Measurements from ENCODE around the gene SOHLH1. TPM values are rescaled to one million over a fixed set of nuclear protein-coding genes. Genes with fewer than 3 reads are reported as not detected.

SOHLH1 gene, protein sequence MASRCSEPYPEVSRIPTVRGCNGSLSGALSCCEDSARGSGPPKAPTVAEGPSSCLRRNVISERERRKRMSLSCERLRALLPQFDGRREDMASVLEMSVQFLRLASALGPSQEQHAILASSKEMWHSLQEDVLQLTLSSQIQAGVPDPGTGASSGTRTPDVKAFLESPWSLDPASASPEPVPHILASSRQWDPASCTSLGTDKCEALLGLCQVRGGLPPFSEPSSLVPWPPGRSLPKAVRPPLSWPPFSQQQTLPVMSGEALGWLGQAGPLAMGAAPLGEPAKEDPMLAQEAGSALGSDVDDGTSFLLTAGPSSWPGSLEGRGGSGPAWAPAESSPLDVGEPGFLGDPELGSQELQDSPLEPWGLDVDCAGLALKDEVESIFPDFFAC
- not detected for total RNA-seq
- long read RNA-seq = 0 reads

DNA sequence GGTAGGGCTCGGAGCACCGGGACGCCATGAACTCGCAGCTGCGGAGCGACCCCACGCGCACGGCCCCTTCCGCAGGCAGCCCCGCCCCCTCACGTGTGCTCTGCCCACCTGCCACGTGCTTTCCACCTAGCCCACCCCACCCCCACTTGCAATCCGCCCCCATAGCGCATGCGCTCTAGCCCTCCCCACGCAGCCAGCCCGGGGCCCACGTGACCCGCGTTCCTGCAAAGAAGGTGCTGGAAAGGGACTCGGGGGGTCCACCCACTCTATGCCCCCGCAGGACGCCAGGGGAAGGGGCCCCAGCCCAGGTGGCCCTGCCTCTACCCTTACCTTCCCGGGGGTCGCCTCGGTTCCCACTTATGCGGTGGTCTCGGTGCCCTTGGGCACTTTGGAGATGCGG is at the start of gene SOHLH1:
SOHLH1 (minus strand) TSS at position 42 of the 400 bp plus-strand sequence; CDS start at position 28, 14 bp downstream.
- Histone ChIP-seq H3K9me3 (no peaks in the 10 kb centered on the region), H3K4me3 (no peak within 1 kb of the TSS), H3K27me3 (peaks cover 36% of the 10 kb centered on the region), H3K27ac (no peak within 1 kb of the TSS), H3K4me1 (no peaks in the 10 kb centered on the region), H3K36me3 (no peaks in the 10 kb centered on the region)
- DNase-seq (no peak), ATAC-seq (no peak)
- intact Hi-C loops (cut with DNase I) = no loop called here
- TF ChIP-seq CTCF (IDR thresholded peaks at IDR 0.05) = no peak

DNA sequence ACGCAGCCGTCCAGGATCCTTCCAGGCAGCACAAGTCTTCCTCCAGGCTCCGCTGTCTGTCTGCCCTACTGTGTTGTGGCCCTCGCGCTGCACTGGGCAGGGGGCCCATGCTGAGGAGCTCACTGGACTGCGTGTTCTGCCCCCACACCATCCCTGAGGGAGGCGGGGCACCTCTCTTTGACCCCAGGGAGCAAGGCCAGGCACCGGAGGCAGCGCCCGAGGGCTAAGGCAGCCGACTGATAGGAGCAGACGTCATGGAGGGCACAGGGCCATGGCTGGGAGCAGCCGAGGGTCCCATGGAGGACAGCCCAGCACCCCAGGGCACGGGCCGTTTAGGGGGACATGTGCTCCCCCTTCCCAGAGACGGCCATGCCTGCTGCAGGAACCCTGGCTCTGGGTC is 49.4 kb upstream of the SOHLH1 start:
- DNase-seq (no peak), ATAC-seq (no peak)
- Histone ChIP-seq H3K4me1 (no peaks in the 10 kb centered on the region), H3K36me3 (no peaks in the 10 kb centered on the region), H3K27ac (no peak overlapping the region), H3K4me3 (no peak overlapping the region), H3K9me3 (no peaks in the 10 kb centered on the region), H3K27me3 (peaks cover 5% of the 10 kb centered on the region)
- no peak for TF ChIP-seq CTCF (IDR thresholded peaks at IDR 0.05)
- intact Hi-C loops (cut with DNase I) = no loop called here

DNA sequence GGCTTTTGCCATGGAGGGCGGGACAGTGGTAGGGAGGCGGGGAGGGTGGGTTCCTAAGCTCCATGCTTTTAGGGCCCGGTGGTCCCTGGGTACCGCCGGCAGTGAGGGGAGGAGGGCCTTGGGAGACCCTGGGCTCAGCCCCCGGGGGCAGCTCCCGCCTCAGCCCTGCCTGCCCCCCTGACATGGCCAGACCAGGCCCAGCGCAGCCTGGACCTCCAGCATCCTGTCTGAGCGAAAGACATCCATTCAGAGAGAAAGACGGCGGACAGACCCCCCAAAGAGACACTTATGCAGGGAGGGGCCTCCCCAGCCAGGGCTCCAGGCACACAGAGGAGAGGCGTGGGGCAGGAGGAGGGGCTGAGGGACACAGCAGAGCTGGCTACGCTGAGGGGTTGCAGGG is 48.0 kb upstream of the SOHLH1 start:
- H3K27ac ChIP-seq = no peak overlapping the region
- TF ChIP-seq CTCF (IDR thresholded peaks at IDR 0.05) = no peak
- no peaks in the 10 kb centered on the region for H3K36me3 ChIP-seq
- no peaks in the 10 kb centered on the region for H3K4me1 ChIP-seq
- H3K27me3 ChIP-seq = peaks cover 5% of the 10 kb centered on the region
- no peaks in the 10 kb centered on the region for H3K9me3 ChIP-seq
- intact Hi-C loops (cut with DNase I) = no loop called here
- H3K4me3 ChIP-seq = no peak overlapping the region
- DNase-seq (no peak), ATAC-seq (no peak)

DNA sequence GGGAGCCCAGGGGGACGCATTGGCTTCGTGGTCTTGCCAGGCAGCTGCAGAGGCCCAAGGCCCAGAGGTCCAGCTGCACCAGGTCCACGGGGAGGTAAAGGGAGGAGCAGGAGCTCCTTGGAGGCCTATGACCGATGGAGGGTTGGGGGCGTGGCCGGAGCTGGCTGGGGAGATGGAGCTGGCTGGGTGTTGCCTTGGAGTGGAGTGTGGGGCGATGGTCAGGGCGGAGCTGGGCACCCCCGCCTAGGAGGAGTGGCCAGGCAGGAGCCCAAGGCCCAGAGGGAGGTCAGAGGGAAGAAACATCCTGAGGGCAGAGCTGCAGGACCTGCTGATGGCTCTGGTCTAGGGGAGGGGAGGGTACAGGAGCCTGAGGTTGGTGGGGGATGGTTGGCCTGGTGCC is 47.3 kb upstream of the SOHLH1 start:
- Histone ChIP-seq H3K4me1 (no peaks in the 10 kb centered on the region), H3K36me3 (no peaks in the 10 kb centered on the region), H3K9me3 (no peaks in the 10 kb centered on the region), H3K27me3 (peaks cover 5% of the 10 kb centered on the region), H3K4me3 (no peak overlapping the region), H3K27ac (no peak overlapping the region)
- no peak for TF ChIP-seq CTCF (IDR thresholded peaks at IDR 0.05)
- ATAC-seq (no peak), DNase-seq (no peak)
- intact Hi-C loops (cut with DNase I) = no loop called here

DNA sequence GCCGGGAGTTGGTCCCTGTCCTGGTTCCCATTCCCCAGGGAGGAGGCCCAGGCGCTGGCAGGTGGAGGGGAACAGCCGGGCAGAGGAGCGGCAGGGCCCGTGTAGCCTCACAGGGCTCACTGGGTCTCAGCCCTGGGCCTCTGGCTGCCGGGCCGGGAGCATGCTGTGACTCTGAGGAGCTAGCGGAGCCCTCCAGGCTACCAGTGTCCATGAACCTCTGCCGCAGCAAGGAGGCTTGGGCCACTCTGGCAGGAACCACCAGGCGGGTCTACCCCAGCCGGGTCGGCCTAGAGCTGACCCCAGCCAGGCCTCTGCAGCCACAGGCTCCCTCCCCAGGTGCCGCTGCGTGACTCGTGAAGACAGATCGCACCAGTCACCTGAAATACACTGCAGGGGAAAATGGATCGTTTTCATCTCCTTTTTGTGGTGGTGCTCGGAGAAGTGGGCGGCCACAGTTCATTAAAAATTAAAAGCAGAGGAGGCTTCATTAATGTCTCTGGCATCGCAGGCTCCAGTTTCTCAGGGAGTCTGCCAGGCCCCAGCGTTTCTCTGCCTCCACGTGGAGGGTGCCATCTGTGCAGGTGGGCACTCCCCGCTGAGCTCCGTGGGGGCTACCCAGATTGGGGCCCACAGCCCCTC is 46.5 kb upstream of the SOHLH1 start:
- intact Hi-C loops (cut with DNase I) = no loop called here

More for the DNA sequence above, 46.5 kb upstream of the SOHLH1 start:
- no peak overlapping the region for H3K4me3 ChIP-seq
- H3K27ac ChIP-seq = no peak overlapping the region
- ATAC-seq (no peak), DNase-seq (no peak)
- peaks cover 5% of the 10 kb centered on the region for H3K27me3 ChIP-seq
- no peaks in the 10 kb centered on the region for H3K9me3 ChIP-seq
- H3K36me3 ChIP-seq = no peaks in the 10 kb centered on the region
- TF ChIP-seq CTCF (IDR thresholded peaks at IDR 0.05) = no peak
- H3K4me1 ChIP-seq = no peaks in the 10 kb centered on the region

Data from upper lobe of right lung (tissue), 1 donor.